Coronary artery (tissue), 2 donors: ENCODE results near the gene TNK2.

Source experiments
- DNase-seq: peaks from one replicate; pipeline ENCODE4 v3.0.0-alpha.2; 2017; ENCODE audit warnings: low spot score
- H3K27ac ChIP-seq, 2 donors: fragments of 200-600 bp; sonication (generic); one replicate each; pipeline ENCODE4 v1.5.1; 2016 to 2019
- H3K4me3 ChIP-seq: fragments of 200-600 bp; sonication (generic); 2 replicates; pipeline ENCODE4 v1.5.1; 2016; ENCODE audit warnings: mild to moderate bottlenecking, moderate library complexity
- TF ChIP-seq, protein P1 (sequence below): fragments of 200-600 bp; sonication (generic); IDR thresholded peaks from one replicate; pipeline ENCODE4 v1.5.1; 2019; ENCODE audit warnings: antibody characterized with exemption

The TNK2 gene

DNA sequence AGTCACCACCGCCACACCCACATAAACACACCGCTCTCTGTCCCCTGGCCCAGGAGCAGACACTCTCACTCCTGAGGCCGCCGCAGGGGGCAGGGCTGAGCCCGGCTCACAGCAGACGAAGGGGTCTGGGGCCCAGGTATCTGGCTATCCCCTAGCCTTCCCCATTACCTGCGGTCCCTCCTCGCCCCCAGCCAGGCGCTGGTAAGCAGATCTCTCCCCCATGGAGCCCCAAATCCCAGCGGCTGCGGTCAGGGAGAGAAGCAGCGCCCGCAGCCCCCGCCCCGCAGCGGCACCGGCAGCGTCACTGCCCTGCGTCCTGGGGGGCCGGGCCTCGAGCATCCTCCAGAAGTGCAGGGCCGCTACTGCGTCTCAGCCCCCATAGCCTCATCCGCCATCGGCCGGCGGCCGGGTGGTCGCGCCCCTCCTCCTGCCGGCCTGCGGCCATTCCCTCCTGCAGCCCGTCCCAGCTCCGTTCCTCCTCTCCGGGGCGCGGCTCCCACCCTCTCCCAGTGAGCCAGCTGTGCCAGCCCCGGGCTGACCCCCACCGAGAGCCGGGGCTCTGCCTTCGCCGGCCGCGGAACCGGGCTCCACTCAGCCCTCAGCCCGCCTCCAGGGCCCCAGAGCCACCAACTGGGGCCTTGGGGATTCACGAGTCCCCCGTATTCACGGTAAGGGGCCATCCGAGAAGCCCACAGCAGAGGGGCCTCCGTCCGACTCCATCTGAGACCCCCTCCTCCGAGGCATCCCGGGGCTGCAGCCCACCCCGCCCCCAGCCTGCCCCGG is 13.1 kb downstream of the TNK2 start:
- Histone ChIP-seq H3K4me3 (peak overlapping the region; percentile 83), H3K27ac (peak overlapping the region; percentile 80 to 94)
- TF ChIP-seq, protein P1, sequence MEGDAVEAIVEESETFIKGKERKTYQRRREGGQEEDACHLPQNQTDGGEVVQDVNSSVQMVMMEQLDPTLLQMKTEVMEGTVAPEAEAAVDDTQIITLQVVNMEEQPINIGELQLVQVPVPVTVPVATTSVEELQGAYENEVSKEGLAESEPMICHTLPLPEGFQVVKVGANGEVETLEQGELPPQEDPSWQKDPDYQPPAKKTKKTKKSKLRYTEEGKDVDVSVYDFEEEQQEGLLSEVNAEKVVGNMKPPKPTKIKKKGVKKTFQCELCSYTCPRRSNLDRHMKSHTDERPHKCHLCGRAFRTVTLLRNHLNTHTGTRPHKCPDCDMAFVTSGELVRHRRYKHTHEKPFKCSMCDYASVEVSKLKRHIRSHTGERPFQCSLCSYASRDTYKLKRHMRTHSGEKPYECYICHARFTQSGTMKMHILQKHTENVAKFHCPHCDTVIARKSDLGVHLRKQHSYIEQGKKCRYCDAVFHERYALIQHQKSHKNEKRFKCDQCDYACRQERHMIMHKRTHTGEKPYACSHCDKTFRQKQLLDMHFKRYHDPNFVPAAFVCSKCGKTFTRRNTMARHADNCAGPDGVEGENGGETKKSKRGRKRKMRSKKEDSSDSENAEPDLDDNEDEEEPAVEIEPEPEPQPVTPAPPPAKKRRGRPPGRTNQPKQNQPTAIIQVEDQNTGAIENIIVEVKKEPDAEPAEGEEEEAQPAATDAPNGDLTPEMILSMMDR, result no peak
- no peak for DNase-seq

DNA sequence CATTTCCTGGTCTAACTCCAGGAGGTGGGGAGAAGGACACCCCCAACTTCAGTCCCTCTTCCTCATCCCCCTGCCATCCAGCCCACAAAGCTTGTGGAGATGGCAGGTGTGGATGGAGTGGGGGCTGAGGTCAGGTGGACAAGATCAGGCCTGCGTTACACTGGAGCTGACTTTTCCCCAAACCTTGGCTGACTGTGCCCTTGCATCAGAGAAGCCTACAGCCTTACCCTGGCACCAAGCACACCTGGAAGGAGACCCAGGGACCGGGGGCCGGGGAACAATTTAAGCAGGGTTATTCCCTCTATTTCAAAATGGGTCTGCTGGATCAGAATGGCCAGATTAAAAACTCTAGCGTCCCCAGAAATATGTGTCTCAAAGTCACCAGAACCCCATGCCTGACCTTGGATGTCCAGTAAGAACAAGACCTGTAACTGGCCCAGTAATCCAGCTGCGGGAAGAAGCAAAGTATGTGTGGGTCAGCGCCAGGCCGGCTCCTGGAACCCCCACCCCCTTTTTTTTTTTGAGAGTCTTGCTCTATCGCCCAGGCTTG is 14.4 kb downstream of the TNK2 start:
- no peak for DNase-seq
- peak overlapping the region; percentile 80 to 94 for H3K27ac ChIP-seq
- TF ChIP-seq, protein P1, result no peak
- no peak overlapping the region for H3K4me3 ChIP-seq

DNA sequence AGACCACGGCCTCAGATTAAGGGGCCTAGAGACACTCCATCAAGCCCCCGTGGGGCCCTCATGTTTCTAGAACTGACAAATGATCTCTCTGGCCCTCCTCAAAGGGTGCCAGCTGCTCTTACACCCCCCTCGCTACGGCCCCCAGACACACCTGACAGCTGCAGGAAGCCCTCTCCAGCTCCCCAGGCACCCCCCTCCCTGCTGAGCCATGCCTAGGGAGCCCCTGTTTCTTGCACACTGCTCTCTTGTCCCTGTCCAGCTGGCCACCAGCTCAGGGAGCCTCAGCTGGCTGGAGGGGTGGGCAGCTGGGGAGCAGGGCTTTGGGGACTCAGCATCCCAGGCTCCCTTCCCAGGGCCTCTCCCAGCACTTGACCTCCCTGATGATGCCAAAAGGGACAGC is 14.8 kb downstream of the TNK2 start:
- peak overlapping the region; percentile 80 to 94 for H3K27ac ChIP-seq
- TF ChIP-seq, protein P1, result no peak
- DNase-seq, result no peak
- peak overlapping the region; percentile 68 for H3K4me3 ChIP-seq

DNA sequence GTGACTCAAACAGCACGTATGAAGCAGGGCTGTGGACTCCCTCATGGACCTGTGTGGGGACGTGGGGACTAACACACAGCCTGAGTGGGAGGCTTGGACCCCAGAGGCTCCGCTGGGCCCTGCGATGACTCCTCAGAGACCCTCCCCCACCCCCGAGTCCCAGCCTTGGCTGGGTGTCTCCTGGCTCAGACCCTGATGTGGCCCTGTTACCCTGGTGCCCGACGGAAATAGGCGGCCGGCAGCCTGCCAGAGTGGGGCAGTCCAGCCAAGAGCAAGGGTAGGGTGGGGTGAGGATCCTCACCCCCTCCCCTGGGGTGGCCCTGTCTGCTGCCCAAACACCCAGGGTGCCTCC is 15.3 kb downstream of the TNK2 start:
- TF ChIP-seq, protein P1, result no peak
- peak overlapping the region; percentile 80 to 94 for H3K27ac ChIP-seq
- H3K4me3 ChIP-seq, result peak overlapping the region; percentile 68
- DNase-seq, result no peak

DNA sequence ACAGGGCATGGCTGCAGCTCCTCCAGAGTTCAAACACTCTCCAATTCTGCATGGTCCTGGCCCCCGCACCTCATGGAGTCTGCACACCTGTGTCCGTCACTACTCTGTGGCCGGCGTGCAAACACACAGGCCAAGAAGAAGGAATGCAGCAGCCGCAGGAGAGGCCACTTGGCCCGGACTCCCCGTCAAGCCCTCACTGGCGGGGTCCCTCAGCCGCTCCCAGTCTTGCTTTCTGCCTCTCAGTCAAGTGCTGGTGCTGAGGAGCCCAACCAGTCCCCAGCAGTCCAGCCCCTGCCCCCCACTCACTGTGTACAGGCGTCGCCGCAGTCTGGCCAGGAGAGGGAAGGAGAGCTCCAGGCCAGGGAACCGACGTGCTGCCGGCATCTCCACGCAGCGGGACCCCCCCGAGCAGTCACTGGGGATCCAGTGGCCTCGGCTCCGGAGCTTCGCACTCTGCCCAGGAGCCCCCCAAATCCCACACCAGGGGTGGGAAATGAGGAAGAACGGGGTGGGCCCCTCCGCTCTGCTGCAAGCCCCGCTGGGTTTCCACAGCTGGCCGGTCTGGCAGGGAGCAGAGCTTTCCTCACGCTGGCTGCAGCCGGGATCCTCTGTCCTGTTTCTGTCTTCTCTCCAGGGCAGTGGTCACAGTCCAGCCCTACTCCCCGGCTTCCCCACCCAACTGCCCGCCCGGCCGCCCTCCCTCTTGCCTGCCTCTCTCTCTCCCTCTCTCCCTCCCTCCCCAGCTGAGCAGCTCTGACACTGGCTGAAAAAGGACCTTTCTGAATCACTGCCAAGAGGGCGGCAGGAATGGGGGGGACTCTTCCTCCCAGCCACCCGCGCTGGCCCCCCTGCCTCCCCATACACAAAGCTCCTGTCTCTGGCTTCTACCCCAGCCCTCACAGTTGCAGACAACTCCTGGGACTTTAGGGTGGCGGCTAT is 16.0 kb downstream of the TNK2 start:
- TF ChIP-seq, protein P1, result no peak
- H3K4me3 ChIP-seq, result peak overlapping the region; percentile 68
- DNase-seq, result no peak
- peak overlapping the region; percentile 80 to 94 for H3K27ac ChIP-seq

DNA sequence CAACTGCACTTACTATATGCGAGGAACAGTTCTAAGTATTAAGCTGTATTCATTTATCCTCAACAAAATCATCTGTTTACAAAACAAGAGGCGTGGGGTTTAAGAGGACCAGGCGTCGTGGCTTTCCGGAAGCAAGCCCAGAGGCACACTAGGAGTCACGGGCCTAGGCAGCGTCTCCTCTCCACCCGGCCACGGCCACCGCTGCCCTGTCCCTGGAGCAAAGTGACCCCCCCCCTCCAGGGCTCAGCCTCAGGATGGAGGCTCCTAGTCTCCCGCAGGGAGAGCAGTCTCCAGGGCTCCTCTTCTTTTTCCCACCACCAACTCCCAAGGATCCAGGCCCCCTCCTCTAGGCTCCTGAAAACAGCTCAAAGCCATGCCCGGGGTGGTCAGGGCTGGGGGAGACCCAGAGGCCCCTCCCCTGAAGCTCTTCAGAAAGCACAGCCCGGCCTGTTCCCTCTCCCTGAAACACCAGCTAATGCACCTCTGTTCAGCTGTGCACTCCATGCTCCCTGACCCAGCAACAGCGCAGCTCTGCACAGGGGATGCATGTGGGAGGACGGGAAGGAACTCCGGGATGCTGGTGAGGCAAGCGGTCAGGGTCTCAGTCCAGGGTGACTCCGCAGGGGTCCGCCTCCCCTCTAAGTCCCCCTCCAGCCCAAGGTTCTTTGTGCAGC is 16.8 kb downstream of the TNK2 start:
- Histone ChIP-seq H3K27ac (peak overlapping the region in 1 of 2 donors; percentile 94), H3K4me3 (peak overlapping the region; percentile 68)
- TF ChIP-seq, protein P1, result no peak
- no peak for DNase-seq
